HG02970 (cell line): ENCODE data around the gene ANKS6.

Experiments used
- ATAC-seq: cut with Tn5 transposase; IDR thresholded peaks from one replicate; pipeline ENCODE4 v1.9.1; 2021; ENCODE audit warnings: mild to moderate bottlenecking, moderate library complexity, moderate number of reproducible peaks; ENCODE audit not compliant: unreplicated experiment, low FRiP score

The ANKS6 gene

GRCh38 chr9:98818764-98819163 is 22.4 kb upstream of the ANKS6 start:
- ATAC-seq: no peak

GRCh38 chr9:98815391-98815951 is 19.1 kb upstream of the ANKS6 start:
- no peak for ATAC-seq

- ATAC-seq: no peak
Observed at GRCh38 chr9:98811051-98811650, 14.8 kb upstream of the ANKS6 start.

GRCh38 chr9:98810102-98810842 is 13.9 kb upstream of the ANKS6 start:
- no peak for ATAC-seq

- ATAC-seq: no peak
Observed at GRCh38 chr9:98809311-98810101, 13.2 kb upstream of the ANKS6 start.

DNA sequence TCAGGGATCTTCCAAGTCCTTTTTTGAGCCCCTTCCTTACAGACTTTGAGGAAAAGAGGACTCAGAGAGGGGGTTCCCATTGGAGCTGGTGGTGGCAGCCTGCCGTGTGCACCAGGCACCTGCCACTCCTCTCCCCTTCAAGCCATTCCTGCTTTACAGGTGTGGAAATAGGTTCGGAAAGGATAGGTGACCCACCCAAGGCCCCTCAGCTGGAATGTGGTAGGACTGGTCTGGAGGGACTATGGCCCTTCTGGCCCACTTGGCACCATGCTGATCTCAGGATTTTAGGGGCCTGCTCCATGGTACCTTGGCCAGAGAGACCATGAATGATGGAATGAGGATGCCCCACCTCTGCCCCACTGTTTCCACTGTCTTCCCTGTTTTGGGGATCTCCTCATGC is 12.5 kb upstream of the ANKS6 start:
- no peak for ATAC-seq

- no peak for ATAC-seq
Observed at GRCh38 chr9:98808411-98808815, 12.1 kb upstream of the ANKS6 start.

DNA sequence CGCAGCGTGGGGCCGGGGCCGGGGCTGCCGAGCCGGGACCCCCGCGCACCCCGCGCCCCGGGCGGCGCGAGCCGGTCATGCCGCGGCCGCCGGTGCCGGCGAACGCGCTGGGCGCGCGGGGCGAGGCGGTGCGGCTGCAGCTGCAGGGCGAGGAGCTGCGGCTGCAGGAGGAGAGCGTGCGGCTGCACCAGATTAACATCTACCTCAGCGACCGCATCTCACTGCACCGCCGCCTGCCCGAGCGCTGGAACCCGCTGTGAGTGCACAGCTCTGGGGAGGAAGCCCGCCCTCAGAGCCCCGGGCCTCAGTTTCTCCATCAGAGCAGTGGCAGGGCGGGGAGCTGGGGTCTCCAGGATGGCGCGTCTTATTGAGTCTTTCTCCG is 11.4 kb upstream of the ANKS6 start:
- no peak for ATAC-seq

GRCh38 chr9:98807070-98807813 is 10.9 kb upstream of the ANKS6 start, which contains the start of gene GALNT12:
TSS of gene GALNT12 (plus strand) at chr9:98807670. CDS start at chr9:98807699, 29 bp downstream.
- ATAC-seq: no peak

DNA sequence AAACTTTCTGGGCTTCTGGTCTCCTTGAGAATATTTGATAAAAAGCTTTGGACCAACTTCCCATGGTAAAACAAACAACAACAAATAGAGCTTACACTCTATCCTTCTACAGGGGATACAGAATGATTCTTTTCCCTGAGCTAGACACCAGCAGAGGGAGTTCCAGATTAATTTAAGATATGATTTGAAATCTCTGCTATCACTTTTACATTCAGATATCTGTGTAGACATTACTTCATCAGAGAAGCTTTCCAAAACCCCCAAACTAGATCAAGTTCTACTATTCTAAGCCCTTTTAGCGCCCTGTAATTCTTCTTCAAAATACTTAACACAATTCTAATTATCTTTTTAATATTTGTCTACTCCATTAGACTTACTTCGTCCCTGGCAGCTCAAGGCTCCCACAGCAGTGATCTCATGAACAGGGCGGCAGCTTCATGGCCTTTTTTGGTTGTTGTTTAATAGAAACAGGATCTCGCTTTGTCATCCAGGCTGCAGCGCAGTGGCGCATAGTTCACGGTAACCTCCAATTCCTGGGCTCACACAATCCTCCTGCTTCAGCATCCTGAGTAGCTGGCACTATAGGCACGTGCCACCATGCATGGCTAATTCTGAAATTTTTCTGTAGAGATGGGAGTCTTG is 10.2 kb upstream of the ANKS6 start:
- no peak for ATAC-seq

DNA sequence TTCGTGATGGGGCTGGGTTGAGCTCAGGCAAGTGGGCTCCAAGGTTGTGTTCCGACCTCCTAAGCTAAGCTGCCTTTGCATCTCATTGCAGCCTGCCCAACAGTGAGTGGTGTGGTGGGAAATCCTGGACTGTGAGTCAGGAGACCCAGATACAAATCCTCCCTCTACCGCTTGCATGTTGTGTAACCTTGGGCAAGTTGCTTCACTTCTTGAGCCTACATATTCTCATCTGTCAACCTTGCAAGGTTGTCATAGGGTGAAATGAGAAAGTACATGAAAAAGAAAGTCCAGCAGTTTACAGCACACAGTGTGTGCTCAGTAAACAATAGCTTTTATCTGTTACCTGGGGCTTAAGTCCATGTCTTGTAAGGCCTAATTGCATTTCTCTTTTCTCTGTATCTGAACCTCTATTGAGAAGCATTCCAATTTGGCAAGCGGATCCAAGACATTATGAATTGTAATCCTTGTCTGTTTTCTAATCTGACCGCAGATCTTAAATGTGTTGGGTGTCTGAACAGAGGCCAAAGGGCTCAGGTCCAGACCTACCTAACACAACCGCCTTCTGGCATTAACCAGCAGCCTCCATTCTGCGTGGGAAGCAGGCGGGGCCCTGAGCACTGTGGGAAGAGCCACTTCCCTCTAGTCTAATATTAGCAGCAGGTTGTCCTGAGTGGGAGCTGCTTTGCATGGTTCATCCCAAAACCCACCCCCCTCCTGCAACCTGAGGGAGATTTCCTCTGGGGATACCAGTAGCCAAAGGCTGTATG is 9.3 kb upstream of the ANKS6 start:
- no peak for ATAC-seq

GRCh38 chr9:98804083-98804482 is 7.7 kb upstream of the ANKS6 start:
- no peak for ATAC-seq

DNA sequence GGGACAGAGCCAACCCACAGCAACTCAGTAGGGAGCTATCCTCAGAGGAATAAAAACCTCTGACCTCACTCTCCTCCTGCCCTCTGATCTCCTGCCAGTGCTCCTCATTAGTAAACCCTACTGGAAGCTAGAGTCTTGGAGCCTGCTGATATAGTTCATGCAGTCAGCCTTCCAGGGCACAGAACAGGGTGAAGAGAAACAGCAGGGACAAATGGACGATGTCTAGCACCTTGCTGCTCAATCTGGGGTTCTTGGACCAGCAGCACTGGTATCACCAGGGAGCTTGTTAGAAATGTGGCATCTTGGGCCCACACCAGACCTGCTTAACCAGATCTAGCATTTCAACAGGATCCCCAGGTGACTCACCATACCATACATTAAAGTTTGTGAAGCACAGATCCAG is 5.6 kb upstream of the ANKS6 start:
- ATAC-seq: no peak

DNA sequence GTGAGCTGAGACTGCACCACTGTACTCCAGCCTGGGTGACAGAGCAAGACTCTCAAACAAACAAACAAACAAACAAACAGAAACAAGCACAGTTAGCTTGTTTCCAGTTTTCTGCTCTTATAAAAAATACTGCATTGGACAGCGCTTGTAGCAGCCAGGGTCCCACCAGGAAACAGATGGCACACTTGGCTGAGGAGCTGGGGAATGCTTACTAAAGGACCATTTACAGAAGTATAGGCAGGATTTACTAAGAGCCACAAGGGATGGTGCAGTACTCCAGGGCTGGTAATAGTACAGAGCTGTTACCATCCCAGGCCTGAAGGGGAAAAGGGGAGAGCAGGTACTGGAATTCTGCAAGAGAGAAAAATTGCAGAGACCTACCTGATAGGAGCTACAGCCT is 5.2 kb upstream of the ANKS6 start:
- ATAC-seq: no peak

DNA sequence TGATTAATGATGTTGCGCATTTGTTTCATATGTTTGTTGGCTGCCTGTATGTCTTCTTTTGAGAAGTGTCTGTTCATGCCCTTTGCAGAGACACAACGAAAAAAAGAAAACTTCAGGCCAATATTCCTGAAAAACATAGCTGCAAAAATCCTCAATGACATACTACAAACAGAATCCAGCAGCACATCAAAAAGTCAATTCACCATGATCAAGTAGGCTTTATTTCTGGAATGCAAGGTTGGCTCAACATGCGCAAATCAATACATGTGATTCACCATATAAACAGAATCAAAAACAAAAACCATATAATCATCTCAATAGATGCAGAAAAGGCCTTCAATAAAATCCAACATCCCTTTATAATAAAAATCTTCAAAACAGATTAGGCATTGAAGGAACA is 1.9 kb upstream of the ANKS6 start:
- no peak for ATAC-seq

DNA sequence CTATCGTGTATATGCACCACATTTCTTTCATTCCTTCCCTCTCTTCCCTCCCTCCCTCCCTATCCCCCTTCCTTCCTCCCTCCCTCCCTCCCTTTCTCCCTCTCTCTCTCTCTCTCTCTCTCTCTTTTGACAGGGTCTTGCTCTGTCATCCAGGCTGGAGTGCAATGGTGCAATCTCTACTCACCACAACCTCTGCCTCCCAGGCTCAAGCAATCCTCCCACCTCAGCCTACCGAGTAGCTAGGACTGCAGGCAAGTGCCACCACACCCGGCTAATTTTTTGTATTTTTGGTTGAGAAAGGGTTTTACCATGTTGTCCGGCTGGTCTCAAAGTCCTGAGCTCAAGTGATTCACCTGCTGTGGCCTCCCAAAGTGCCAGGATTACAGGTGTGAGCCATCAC is 1.1 kb upstream of the ANKS6 start:
- no peak for ATAC-seq

DNA sequence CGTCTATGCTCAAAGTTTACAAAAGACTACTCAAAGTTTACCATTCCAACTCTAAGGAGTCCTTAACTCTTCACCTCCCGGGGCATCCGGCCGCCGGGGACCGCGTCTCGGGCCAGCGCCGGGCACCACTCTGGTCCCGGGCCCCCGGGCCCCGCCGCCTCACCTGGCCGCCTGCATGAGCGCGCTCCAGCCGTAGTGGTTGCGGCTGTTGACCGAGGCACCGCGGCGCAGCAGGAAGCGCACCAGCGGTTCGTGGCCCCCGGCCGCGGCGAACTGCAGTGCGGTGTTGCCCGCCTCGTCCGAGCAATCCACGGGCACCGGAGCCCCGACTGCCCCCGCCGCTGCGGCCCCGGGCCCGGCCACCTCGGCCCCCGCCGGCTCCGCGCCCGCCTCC is 388 bp downstream of the ANKS6 start:
- peak; percentile 21 for ATAC-seq

DNA sequence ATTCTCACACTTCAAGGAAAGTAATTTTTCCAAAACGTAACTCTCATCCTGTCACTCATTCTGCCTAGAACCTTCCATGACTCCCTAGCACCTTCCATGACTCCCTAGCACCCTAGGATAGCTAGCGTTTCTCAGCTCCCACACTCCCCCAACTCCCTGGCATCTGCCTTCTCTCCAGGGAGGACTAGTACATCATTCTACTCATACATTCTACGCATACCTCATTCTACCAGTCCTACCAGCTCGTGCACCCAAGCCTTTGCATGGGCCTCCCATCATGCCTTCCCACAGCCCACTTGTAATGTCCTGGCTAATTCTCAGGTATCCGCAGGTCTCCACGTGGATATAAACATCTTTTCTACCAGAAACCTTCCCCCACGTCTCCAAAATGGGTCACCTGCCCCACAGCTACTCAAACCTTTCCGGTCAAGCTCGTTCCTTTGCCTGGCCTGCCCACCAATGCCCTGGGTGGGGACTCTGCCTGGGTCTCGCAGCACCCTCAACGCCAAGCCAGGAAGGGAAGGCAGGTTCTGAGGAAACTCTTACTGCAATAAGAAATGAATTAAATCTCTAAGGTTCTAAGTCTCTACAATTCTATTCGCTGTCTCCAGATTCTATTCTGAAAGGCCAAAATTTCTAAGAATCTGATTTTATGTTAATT is 930 bp downstream of the ANKS6 start:
- no peak for ATAC-seq

- ATAC-seq: no peak
Observed at GRCh38 chr9:98794802-98795201, 1.6 kb downstream of the ANKS6 start.
